GM12878 (cell line): ENCODE results near the gene CD79A. TPM values are rescaled to one million over a fixed set of nuclear protein-coding genes. Genes with fewer than 3 reads are reported as not detected.

Experiments used
- ASH2L ChIP-seq: fragments of 300-600, 200-600 bp; sonication (generic); IDR thresholded peaks from 2 replicates; pipeline ENCODE4 v1.6.1; 2017; ENCODE audit warnings: low read depth, mild to moderate bottlenecking, borderline replicate concordance
- BRCA1 ChIP-seq: IDR thresholded peaks from 2 replicates; pipeline ENCODE4 v1.6.1; 2011; ENCODE audit warnings: low read depth, low read length, improper control_type of control experiment
- CBFB ChIP-seq: IDR thresholded peaks from 2 replicates; pipeline ENCODE4 v1.6.1; 2016; ENCODE audit warnings: antibody characterized with exemption, low read depth
- CTCF ChIP-seq, 3 experiments: IDR thresholded peaks in 2 of 3; conservative IDR thresholded peaks in 1 of 3; 2 replicates each; pipeline ENCODE4 v1.5.1; 2011; ENCODE audit warnings: low read depth in 3 of 3, low read length in 3 of 3, mild to moderate bottlenecking in 3 of 3, control low read depth in 2 of 3, moderate library complexity in 2 of 3, inconsistent platforms in 1 of 3, mixed read lengths in 1 of 3; ENCODE audit not compliant: control insufficient read depth in 2 of 3, insufficient read depth in 1 of 3; ENCODE audit errors: extremely low read depth in 1 of 3
- ETV6 ChIP-seq, 2 experiments: fragments of 450-650 bp in 1 of 2; IDR thresholded peaks in 1 of 2; conservative IDR thresholded peaks in 1 of 2; 2 replicates each; pipeline ENCODE4 v1.6.1; 2014; ENCODE audit warnings: antibody characterized with exemption in 1 of 2, borderline replicate concordance in 1 of 2, low read depth in 1 of 2, mild to moderate bottlenecking in 1 of 2, moderate library complexity in 1 of 2
- FOS ChIP-seq: IDR thresholded peaks from 3 replicates; pipeline ENCODE4 v1.6.1; 2011; ENCODE audit warnings: borderline replicate concordance; ENCODE audit not compliant: insufficient read length; ENCODE audit errors: extremely low read depth
- FOXM1 ChIP-seq: IDR thresholded peaks from 2 replicates; pipeline ENCODE4 v1.6.1; 2012; ENCODE audit warnings: low read depth, mild to moderate bottlenecking, inconsistent platforms, low read length, moderate library complexity
- GABPA ChIP-seq: IDR thresholded peaks from 2 replicates; pipeline ENCODE4 v1.6.1; 2014; ENCODE audit warnings: antibody characterized with exemption, low read depth, mild to moderate bottlenecking, inconsistent platforms
- IKZF2 ChIP-seq, 2 experiments: fragments of 450-650 bp; IDR thresholded peaks; 2 replicates each; pipeline ENCODE4 v1.6.1; 2017; ENCODE audit warnings: mild to moderate bottlenecking in 2 of 2, moderate library complexity in 2 of 2
- KAT2A ChIP-seq: conservative IDR thresholded peaks from 2 replicates; pipeline ENCODE4 v1.6.1; 2011; ENCODE audit warnings: low read depth, low read length; ENCODE audit not compliant: control insufficient read depth
- KLF5 ChIP-seq: fragments of 450-650 bp; IDR thresholded peaks from 2 replicates; pipeline ENCODE4 v1.6.1; 2014; ENCODE audit warnings: mild to moderate bottlenecking; ENCODE audit not compliant: partially characterized antibody
- NFIC ChIP-seq: IDR thresholded peaks from 2 replicates; pipeline ENCODE4 v1.6.1; 2012; ENCODE audit warnings: low read depth, mild to moderate bottlenecking, inconsistent platforms, low read length, moderate library complexity
- NFXL1 ChIP-seq: fragments of 450-650 bp; IDR thresholded peaks from 2 replicates; pipeline ENCODE4 v1.6.1; 2017; ENCODE audit warnings: antibody characterized with exemption, mild to moderate bottlenecking, borderline replicate concordance
- NKRF ChIP-seq: fragments of 450-650 bp; conservative IDR thresholded peaks from 2 replicates; pipeline ENCODE4 v1.6.1; 2017; ENCODE audit warnings: mild to moderate bottlenecking, moderate library complexity
- NR2F1 ChIP-seq: fragments of 450-650 bp; conservative IDR thresholded peaks from 2 replicates; pipeline ENCODE4 v1.6.1; 2017; ENCODE audit warnings: mild to moderate bottlenecking
- PKNOX1 ChIP-seq: fragments of 450-650 bp; IDR thresholded peaks from 2 replicates; pipeline ENCODE4 v1.6.1; 2016; ENCODE audit warnings: mild to moderate bottlenecking
- RFX5 ChIP-seq: IDR thresholded peaks from 2 replicates; pipeline ENCODE4 v1.6.1; 2011; ENCODE audit warnings: low read depth, low read length, improper control_type of control experiment
- RUNX3 ChIP-seq: IDR thresholded peaks from 2 replicates; pipeline ENCODE4 v1.6.1; 2012; ENCODE audit warnings: low read length, inconsistent platforms
- TARDBP ChIP-seq: IDR thresholded peaks from 2 replicates; pipeline ENCODE4 v1.6.1; 2016; ENCODE audit warnings: borderline replicate concordance
- TCF12 ChIP-seq: IDR thresholded peaks from 2 replicates; pipeline ENCODE4 v1.6.1; 2011; ENCODE audit warnings: low read depth, mild to moderate bottlenecking, low read length
- YBX1 ChIP-seq: fragments of 450-650 bp; IDR thresholded peaks from 2 replicates; pipeline ENCODE4 v1.6.1; 2016; ENCODE audit warnings: antibody characterized with exemption
- ZNF217 ChIP-seq: fragments of 450-650 bp; IDR thresholded peaks from 2 replicates; pipeline ENCODE4 v1.6.1; 2017; ENCODE audit warnings: antibody characterized with exemption, mild to moderate bottlenecking
- polyA plus RNA-seq, 11 experiments: library from polyadenylated mRNA; depleted of rRNA in 4 of 11; unstranded in 6 of 11; stranded (reverse) in 5 of 11; fragments of >200 nt; fragmentation: Nextera tagmentation in 4 of 11; fragmentation: Illumina TruSeq in 1 of 11; extraction: Ambion mirVana in 4 of 11; extraction: Trizol in 1 of 11; gene quantifications; 1 replicate in 1 of 11; 2 replicates in 10 of 11; pipeline versions ENCODE4 v1.2.1 to v1.2.3, GENCODE V29; 2011 to 2016; ENCODE audit warnings: inconsistent platforms in 2 of 11, missing spikeins in 2 of 11, low read depth in 1 of 11
- total RNA-seq, 4 experiments: library from RNA; depleted of rRNA in 3 of 4; stranded (reverse); fragments of >200 nt in 3 of 4; fragmentation: Illumina TruSeq in 1 of 4; extraction: Trizol in 1 of 4; gene quantifications; 2 replicates each; pipeline versions ENCODE4 v1.2.1 to v1.2.3, GENCODE V29; 2013 to 2021
- TF ChIP-seq, protein P1 (sequence below): fragments of 450-650 bp; IDR thresholded peaks from 2 replicates; pipeline ENCODE4 v1.6.1; 2016; ENCODE audit warnings: mild to moderate bottlenecking

CD79A gene
- total and polyA plus RNA-seq, 10 of the 15 experiments (the other 5 are each of a cell fraction or from before 2014, with no cell fraction given) = 38.8 to 414 (median 282) TPM

DNA sequence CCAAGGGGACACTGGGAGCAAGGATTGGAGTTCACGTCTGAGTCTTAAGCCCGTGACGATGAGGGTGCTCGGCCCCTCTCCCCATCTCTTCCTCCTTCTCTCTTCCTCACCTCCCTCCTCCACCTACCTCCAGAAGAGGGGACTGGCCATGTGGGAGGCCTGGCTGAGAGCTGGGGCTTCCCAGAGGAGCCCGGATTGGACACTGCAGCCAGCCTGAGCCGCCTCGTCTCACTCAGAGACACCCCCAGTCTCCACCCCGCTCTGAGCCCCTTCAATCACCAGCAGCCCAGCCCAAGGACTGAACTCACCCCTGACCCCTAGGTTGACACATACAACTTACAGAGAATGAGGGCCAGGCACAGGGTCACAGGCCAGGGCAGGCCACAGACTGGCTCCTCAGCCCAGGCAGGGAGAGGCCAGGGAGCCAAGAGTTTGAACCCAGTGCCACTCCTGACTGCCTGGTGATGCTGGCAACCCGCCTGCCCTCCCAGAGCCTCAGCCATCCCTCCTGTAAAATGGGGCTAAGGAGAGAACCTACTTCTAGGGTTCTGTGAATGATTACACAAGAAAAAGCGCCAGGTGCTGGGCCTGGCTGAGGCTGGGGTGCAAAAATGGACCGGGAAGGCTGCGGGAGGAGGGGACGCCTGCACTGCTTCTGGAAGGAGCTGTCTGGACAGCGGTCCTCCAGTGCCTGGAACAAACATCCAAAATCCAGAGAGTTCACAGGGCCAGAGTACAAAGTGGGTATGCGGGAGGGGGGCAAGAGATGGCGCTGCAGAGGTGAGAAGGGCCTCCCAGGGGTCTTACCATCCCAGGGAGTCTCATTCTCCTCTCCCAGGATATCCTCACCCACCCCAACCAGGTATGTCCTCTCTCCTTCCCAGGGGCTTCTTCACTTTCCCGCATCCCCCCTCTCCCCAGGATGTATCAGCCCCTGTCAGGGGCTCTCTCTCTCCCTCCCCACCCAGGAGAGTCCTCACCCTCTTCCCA lies 1.1 kb downstream of the CD79A start (continued):
- TF ChIP-seq BRCA1 (no peak), ZNF217 (no peak), NFXL1 (no peak), FOXM1 (no peak), TARDBP (no peak), NKRF (no peak), IKZF2 (IDR thresholded peaks at IDR 0.05) (no peak), GABPA (no peak), RFX5 (peak; percentile 10; the same call in 1 of the 2 replicates), CBFB (no peak), KLF5 (no peak), NR2F1 (peak; percentile 96), PKNOX1 (peak; percentile 89), KAT2A (no peak), TCF12 (no peak), NFIC (no peak), FOS (no peak), ASH2L (no peak), YBX1 (no peak), ETV6 (conservative IDR thresholded peaks at IDR 0.05 in 1 of 2, IDR thresholded peaks at IDR 0.05 in 1 of 2; ENCODE audit: borderline replicate concordance in 1 of 2, low read depth in 1 of 2) (no peak), CTCF (IDR thresholded peaks at IDR 0.05 in 2 of 3, conservative IDR thresholded peaks at IDR 0.05 in 1 of 3; ENCODE audit: control insufficient read depth in 2 of 3, extremely low read depth in 1 of 3, insufficient read depth in 1 of 3, low read depth in 3 of 3, low read length in 3 of 3) (peak in 1 of 3 experiments; percentile 8; a peak in 1 of 6 replicates), RUNX3 (no peak)
- TF ChIP-seq, protein P1, sequence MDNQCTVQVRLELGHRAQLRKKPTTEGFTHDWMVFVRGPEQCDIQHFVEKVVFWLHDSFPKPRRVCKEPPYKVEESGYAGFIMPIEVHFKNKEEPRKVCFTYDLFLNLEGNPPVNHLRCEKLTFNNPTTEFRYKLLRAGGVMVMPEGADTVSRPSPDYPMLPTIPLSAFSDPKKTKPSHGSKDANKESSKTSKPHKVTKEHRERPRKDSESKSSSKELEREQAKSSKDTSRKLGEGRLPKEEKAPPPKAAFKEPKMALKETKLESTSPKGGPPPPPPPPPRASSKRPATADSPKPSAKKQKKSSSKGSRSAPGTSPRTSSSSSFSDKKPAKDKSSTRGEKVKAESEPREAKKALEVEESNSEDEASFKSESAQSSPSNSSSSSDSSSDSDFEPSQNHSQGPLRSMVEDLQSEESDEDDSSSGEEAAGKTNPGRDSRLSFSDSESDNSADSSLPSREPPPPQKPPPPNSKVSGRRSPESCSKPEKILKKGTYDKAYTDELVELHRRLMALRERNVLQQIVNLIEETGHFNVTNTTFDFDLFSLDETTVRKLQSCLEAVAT = no peak
